HG03095 (cell line): ENCODE measurements around the gene EYS.
"Not testable (repeated sequence)": the region's sequence is repeated elsewhere in the genome, so short reads cannot be mapped to it uniquely, and the experiment has no call there.

ENCODE experiments used
- ATAC-seq: cut with Tn5 transposase; IDR thresholded peaks from one replicate; pipeline ENCODE4 v1.9.1; 2021; ENCODE audit warnings: moderate library complexity; ENCODE audit not compliant: unreplicated experiment

EYS gene

DNA sequence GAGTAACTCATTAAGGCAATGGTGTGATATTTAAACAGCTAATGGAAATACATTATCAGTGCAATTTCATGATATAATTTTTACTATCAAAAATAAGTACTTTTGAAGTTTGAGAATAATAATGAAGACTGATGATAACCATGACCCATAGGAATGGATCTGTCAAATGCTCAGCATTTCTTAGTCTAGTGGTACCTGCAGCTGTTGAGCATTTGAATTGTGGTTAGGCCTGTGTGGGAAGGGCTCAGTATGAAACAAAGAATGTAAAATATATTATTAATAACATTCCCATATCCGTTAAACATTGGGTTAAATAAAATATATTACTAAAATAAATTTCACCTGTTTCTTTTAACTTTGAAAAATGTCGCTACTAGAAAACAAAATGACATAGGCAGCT lies 1898.5 kb downstream of the EYS start:
- ATAC-seq: no peak

DNA sequence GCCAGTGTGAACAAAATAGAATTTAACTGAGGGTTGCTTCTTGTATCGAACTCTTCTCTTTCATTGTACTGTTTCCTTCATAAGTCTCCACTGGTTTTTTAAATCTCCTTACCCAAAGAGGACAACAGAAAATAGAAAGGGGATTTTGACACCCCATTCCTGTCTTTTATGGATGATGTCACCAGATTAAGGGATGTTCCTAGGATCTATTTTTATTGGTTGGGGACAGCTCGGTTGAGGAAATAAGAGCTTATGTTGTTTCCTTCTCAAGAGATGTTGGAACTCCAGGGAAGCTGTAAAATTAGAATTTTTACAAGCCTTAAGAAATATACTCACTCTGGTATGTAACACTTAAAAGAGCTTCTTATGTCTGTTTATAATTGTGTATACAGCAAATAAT lies 1900.0 kb downstream of the EYS start:
- ATAC-seq: no peak

DNA sequence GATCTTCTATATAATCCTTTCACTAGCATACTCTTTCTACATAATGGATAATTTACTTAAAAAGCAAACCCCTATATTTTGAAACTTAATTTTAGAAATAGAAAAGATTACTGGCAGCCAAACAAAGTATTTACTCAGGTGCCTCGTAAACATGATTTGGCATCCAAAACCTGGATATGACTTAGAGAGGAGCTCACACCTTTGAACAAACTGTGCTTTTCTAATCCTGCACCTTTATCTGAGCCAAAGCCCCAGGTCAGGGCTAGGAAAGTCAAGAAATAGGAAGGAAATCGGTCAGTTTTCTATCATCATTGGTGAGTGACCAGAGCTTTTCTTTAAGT lies 1900.5 kb downstream of the EYS start:
- no peak for ATAC-seq

DNA sequence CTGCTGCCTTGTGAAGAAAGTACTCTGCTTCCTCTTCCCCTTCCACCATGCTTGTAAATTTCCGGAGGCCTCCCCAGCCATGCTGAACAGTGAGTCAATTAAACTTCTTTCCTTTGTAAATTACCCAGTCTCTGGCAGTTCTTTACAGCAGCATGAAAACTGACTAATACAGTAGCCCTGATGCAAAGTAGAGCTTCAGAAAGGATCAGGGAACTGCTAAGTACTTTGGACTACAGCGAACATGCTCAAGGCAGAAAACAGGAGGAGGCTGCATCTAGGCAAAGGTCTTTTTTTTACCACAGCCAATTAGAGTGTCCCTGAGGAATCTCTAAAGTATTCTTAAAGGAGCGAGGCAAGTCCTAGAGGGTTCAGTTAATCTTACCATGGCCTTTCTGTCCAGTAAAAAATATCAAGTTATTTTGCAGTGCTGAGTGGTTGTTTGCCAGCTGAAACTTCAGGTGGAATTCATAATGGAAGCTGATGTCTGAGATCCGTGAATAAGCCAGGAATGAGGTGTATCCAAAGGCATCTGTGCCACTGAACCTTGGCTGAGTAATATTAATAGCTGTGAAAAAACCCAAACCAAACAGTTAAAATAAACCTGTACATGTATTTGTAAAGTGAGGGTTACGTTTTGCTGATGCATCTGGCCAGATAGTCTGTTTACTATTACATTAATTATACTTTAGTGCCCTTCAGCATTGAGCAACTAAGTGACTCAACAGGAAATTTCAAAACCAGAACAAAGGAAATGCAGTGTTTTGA lies 1901.0 kb downstream of the EYS start:
- no peak for ATAC-seq

DNA sequence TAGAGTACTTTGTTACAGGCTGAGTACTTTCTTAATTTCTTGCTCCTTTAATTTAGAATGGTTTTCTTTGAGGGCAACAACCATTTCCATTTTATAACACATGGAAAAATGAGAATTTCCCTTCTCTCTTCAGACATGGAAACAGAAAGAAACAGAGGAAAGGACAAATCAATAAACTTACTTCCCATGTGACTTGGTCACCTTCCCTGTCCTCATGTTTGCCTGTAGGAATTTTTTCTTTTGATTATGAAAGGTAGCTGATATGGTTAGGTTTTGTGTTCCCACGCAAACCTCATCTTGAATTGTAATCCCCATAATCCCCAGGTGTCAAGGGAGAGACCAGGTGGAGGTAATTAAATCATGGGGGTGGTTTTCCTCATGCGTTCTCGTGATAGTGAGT lies 1901.7 kb downstream of the EYS start:
- ATAC-seq: no peak

DNA sequence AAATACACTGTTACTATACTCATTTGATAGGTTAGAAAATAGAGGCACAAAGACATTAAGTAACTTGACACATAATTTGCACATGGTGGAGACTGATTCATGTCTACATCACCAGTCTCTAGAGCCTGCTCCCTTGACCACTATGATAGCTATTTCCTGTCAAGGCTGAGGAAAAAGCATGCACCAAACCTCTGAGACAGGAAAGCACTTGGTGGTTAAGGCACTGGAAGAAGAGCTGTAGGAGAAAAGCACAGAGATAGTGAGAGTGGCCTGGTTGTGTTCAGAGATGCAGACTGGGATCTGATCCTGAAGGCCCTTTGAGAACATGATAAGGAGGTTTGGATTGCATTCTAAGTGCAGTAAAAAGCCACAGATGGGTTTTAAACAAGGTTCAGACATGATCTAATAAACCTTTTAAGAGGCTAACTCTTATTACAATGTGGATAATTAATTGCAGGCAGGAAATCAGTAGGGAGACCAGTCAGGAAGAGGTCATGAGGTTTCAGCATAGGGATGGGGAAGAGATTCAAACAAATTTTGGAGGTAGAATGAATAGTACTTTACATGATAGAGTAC lies 1902.6 kb downstream of the EYS start:
- ATAC-seq: no peak

DNA sequence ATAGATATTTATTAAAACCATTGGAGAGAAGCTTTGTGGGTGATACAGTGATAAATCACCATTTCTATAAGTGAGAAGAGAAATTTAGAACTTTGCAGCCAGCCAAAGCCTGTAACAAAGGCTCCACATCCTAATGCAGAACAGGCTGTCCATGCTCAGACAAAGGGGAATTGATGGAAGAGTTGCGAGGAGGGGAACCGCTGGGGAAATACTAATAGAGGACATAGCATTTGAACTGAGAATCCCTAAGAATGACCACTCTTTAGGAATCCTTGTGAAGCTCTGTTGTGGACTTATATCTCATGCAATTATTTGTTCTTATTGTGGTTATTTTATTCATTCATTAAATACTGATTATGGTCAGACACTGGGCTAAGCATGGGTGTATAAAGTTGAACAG lies 1903.7 kb downstream of the EYS start:
- no peak for ATAC-seq

DNA sequence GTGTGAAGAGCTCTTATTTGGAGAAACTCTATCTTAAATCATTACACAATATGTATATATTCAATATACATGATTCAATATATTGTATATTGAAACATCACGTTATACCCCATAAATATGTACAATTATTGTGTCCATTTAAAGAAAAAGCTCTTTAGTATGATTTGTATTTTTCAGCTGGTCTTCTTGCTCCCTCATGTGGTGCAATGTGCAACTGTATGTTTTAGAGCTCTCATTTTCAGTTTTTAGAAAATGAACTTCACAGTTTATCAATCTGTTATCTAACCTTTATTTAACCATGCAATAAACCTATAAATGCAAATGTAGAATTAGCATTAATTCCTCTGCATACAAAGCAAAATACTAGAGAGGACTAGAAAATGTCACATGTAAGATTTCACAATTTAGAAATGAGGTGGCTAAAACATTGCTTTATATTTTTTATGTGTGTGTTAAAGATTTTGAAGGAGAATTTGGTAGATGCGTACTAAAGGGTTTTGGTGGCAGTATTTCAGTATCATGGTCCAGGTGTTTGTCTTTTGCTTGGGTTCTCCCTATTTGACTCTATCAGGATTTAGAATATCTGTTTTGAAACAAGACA lies 1904.3 kb downstream of the EYS start:
- ATAC-seq: no peak

DNA sequence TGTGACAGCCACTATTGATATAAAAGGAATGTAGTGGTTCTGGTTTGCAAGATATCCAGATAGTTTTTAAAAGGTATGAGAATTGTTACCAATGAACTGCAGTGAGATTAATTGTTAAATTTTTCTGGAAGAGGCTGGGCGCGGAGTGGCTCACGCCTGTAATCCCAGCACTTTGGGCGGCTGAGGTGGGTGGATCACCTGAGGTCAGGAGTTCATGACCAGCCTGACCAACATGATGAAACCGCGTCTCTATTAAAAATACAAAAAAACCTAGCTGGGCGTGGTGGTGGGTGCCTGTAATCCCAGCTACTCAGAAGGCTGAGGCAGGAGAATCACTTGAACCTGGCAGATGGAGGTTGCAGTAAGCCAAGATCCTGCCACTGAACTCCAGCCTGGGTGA lies 1906.6 kb downstream of the EYS start:
- not testable (repeated sequence) for ATAC-seq

DNA sequence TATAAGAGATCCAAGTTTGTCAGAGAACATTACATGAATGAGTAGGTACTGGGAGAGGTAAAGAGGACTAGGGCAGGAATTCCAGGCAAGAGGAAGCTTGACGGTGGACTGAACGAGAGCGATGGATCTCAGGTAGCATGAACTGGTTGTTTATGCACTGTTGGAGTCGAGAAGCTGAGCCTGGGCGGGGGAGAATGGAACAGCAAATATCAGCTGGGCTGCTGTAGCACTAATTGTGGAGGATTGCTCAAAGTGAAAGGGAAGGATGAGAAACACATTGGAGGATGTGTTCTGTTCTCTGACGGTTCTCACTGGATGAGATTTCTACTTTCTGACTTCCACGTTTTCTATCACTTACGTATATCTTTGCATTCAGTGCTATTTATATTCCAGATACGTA lies 1907.2 kb downstream of the EYS start:
- no peak for ATAC-seq

DNA sequence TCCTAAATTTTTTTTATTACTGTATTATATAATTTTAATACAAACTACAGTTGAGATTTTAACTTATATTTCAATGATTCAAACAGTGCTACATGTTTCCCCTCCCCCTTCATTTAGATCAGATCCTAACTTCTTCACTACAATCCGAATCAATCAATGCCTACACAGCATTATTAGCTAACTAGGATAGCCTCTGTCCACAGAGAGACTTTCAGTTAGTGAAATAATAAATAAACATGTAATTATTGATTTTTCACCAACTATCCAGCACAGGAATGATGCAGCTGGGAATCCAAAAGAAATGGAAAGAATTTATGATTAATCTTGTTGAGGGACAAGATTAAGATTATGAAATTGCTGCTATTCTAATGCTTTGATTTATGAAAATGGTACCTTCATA lies 1907.7 kb downstream of the EYS start:
- ATAC-seq: no peak

DNA sequence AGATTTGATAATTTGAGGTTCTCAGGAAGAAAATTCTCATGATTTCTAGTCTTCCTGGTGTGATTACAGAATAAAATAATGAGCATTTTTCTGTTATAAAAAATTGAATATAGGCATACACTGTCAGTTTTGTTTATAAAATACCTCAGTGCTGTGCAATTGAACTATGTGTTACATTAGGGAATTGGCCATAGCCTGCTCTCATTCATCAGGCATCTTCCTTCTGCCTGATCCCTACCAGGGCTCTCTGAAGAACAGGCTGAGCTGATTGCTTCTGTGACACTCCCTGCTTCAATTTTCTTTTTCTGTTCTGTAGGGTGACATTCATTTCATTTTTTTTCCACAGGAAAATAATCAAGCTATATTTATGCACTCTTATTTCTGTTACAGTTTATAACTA lies 1908.6 kb downstream of the EYS start:
- no peak for ATAC-seq

DNA sequence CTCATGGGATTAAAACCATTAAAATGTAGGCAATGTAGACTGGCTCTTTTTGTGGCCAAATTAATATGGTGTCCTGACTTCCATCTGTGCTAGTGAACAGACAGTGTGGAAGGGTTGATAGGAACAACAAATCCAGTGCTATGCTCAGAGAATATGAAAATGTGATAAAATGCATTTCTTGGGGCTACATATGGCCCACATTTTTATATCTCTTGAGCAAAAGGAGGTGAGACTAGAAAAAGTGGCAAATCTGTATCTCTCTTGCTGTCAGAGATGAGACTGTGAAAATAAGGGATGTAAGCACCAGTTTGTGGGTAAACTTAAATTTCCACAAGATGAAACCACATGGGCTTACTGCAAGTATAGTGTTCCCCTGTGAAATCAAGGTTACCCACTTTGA lies 1909.3 kb downstream of the EYS start:
- ATAC-seq: no peak

DNA sequence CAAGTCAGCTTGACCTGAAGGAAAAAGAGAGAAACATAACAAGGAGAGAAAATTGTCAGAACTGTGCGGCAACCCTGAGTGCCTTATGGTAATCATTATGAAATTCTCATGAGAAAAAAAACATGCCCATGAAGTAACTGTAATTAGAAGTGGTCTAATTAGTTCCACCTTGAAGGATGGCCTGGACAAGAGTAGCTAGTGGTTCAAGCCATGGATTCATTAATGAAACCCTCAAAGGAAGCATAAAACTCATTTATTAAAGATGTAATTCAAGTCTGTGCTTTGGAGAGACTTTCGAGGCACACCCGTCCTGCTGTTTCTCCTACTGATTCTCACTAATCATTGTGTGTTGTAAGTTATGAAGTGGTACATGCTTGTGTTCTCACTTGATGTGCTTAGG lies 1911.2 kb downstream of the EYS start:
- ATAC-seq: no peak

DNA sequence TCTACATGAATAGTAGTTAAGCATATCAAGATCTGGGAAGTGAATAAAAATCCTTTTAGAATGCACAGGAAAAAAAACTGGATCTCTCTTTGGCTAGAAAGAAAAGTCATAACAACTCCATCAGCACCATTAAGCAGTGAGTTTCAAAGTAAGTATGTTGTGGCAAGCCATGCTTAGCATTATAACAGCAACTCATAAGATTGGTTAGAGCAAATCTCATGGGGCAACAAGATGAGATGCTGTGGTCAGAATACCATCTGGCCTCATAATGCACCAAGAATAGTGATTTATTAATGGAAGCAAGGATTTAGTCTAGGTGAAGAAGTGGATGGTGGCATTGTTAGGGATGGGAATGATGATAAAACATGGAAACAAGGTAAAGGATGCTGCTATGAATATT lies 1912.0 kb downstream of the EYS start:
- no peak for ATAC-seq

DNA sequence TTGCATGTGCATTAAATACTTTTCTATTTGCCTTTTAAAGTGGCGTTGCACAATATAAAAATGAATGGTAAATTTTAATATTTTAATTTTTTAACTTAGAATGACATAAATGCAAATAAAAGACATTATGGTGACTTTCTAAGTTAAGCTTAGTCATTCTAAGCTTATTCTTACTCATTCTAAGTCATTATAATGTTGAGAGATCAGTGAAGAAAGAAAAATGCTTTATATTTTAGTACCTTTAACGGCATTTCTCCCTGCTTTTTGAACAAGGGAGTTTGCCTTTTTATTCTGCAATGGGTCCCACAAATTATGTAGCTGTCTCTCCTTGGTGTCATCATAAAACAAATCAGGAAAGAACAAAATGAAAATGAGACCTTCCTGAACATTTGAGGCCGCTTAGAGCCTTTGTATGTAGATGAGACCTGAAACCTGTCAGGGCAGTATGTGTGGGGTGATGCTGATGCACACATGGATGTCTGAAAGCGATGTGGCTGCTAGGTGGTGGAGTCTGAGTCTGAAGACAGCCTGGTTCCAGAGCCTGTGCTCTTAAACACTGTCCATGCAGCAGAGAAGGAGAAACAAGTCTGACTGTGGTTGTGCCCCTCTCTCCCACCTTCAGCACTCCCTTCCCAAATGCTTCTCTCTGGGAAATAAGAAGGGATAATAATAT lies 1913.4 kb downstream of the EYS start:
- no peak for ATAC-seq

DNA sequence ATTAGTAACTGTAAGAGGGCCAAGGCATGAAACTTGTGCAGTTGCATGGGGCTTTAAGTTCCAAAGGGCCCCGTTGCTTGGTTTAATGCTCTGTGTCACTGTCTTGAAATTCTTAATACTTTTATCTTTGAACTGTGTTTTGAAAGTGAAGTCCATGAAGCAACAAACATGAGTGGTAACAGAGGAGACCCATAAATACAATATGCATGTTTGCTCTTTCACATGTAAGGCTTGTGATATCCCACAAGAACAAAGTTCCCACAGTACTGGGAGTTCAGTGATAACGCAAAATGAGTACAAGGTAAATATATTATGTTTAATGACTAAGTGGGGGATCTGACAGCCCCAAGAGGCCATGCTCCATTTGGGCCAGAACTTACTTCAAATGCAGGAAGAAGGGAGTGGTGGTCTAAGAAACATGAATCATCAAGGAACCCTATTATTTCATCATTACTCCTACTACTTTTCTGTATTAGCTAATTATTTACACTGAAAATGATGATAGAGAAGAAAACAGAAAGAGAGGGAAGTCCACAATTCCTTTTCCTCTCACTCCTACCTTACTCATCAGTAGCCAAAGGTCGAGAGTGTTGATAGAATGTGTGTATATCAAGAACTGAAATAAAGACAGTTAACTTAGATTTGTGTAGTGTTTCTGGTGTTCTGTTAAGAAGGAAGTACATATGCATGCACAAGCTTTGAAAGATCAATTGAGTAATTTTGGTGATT lies 1914.1 kb downstream of the EYS start:
- ATAC-seq: no peak

DNA sequence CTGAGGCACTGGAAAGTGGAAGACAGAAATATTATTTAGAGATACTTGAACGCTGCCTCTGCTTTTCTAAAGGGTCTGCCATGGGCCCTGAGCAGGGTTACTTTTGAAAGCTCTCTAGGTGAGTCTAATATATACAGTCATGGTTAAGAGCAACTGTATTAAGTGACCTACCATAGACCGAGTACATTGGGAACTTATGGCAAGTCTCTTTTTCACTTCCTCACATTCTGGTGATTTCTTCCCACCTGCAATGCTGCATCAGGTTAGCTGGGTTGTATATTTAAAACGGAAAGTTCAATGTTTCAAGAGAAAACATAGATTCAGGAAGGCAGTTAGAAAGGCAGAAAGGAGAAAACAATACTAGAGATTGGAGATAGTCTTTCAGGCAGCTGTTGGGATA lies 1916.7 kb downstream of the EYS start:
- ATAC-seq: peak; percentile 64

DNA sequence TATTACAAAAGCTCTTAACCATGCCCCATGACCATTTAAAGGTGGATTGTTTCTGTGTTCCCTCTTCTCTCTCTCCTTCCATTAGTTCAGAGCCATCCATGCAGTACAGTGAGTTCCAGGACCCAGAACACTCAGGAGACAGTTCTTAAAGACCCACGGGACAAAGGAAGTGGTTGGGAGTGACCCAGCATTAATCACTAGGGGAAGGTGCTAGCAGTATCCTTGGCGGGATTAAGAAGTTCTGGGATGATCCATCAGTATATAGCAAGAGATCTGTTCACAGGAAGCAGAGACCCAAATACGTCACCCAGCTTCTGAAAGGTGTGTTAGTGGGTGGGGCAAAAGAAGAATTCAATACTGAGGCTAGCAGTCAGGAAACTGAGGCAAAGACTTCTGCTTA lies 1917.3 kb downstream of the EYS start:
- no peak for ATAC-seq

DNA sequence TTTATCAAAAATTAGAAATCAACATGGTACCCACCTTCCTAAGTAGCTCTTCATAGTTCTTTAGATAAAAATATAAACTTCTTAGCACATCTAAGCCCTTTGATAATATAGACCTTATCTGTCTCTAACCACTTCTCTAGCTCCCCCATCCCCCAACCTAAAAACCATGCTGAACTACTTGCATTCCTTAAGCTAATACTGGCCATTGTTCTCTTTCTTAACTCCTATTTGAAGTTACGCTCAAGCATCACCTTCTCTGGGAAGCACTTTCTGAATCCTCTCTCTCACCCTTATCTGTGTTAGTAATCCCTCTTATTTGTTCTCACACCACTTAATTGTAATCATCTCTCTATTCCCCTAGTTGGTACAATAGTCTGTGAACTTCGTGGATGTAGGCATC lies 1918.5 kb downstream of the EYS start:
- no peak for ATAC-seq

DNA sequence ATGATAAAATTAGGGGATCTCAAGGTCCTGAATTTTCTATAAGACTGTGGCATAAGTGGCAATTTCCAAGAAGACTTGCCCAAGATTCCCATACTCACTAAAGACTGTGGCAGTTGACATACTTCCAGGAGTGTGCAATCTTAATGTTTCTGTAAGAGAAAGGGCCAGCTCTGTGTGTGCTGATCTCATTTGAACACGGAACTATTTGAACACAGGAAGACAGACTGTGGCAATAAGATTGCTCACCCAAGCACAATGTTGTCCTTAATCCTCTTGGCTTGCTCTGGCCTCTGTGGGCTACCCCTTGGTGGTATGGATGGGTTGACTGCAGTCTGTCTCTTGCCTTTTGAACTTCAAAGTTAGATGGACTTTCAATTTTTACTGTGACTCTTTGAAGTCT lies 1920.0 kb downstream of the EYS start:
- no peak for ATAC-seq

DNA sequence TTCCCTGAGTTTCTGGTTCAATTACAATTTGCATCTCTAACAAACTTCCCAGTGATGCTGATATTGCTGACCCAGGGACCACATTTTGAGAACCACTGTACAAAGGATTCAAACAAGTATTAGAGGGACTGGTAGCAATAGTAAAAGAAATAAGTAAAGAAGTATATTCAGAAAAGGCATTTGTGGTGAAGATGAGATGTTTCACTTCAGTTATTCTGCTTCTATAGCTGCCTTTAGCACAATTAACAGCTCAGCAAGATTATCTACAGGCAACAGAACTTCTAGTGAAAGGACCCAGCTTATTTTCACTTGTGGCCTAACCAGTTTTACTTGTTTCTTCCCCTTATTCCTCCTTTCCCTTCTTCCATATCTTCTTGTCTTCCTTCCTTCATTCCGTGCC lies 1922.0 kb downstream of the EYS start:
- ATAC-seq: no peak
